ENCODE measurements around the gene TGFBRAP1. TPM values are rescaled to one million over a fixed set of nuclear protein-coding genes. Genes with fewer than 3 reads are reported as not detected.
A peak's percentile ranks its signal among the peaks of the same experiment; 100 is the strongest.

TGFBRAP1 gene
- polyA plus RNA-seq, 1 experiment: 7.9 TPM

DNA sequence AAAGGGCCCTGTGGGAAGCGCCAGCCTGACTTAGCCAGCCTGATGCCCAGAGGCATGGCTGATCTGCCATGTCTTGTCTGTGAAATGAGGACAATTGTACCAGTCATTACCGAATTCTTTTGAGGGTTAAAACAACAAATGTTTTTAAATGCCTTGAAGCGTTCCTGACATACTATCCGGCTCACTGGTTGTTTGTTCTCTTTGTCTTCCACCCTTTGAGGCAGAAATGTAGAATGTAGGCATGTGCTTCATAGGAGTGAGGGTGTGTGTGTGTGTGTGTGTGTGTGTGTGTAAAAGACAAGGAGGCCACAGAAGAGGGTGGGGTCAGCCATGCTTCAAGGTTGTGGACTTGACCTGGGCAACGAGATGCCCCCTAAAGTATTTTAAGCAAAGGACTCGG is 35.5 kb downstream of the TGFBRAP1 start:
- CTCF ChIA-PET: interaction anchor here (0.6 to 5.7 kb wide), 19 partner anchors 8 to 225 kb away, joined by 3 to 110 read pairs (median 6); no protein-coding TSS in a partner anchor
- H3K27me3 ChIP-seq (ENCODE audit: control insufficient read depth, insufficient read depth, low read length): no peaks in the 10 kb centered on the region
- H3K4me3 ChIP-seq (ENCODE audit: low read depth, low read length): no peak overlapping the region
- POLR2A ChIA-PET: no interaction called here
- TF ChIP-seq, protein P1, sequence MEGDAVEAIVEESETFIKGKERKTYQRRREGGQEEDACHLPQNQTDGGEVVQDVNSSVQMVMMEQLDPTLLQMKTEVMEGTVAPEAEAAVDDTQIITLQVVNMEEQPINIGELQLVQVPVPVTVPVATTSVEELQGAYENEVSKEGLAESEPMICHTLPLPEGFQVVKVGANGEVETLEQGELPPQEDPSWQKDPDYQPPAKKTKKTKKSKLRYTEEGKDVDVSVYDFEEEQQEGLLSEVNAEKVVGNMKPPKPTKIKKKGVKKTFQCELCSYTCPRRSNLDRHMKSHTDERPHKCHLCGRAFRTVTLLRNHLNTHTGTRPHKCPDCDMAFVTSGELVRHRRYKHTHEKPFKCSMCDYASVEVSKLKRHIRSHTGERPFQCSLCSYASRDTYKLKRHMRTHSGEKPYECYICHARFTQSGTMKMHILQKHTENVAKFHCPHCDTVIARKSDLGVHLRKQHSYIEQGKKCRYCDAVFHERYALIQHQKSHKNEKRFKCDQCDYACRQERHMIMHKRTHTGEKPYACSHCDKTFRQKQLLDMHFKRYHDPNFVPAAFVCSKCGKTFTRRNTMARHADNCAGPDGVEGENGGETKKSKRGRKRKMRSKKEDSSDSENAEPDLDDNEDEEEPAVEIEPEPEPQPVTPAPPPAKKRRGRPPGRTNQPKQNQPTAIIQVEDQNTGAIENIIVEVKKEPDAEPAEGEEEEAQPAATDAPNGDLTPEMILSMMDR (IDR thresholded peaks at IDR 0.05; ENCODE audit: low read depth, low read length): no peak
- DNase-seq (ENCODE audit: low read depth, low spot score): no peak
- no peak overlapping the region for H3K27ac ChIP-seq (ENCODE audit: low read depth, low read length)
- H3K9me3 ChIP-seq (ENCODE audit: control insufficient read depth, insufficient read depth, low read length): no peaks in the 10 kb centered on the region

DNA sequence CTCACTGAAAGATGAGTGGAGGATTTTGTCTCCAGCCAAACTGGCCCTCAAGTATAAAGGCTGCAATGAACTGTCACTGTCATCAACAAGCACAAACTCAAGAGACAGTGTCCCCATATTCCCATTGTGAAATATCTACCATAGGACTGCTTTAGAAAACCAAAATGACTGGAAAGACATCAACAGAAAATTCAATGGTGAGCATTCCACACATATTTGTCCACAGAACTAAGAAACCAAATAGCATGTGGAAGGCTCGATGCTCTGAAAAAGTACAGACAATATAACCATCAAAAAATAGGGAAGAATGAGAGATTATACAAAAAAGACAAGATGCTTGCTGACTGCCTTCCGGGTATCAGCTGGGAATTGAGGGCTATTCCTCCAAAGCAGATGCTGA is 37.6 kb downstream of the TGFBRAP1 start:
- Histone ChIP-seq H3K27me3 (ENCODE audit: control insufficient read depth, insufficient read depth, low read length) (no peaks in the 10 kb centered on the region), H3K4me3 (ENCODE audit: low read depth, low read length) (no peak overlapping the region), H3K27ac (ENCODE audit: low read depth, low read length) (no peak overlapping the region), H3K9me3 (ENCODE audit: control insufficient read depth, insufficient read depth, low read length) (no peaks in the 10 kb centered on the region)
- TF ChIP-seq, protein P1 (IDR thresholded peaks at IDR 0.05; ENCODE audit: low read depth, low read length): no peak
- DNase-seq (ENCODE audit: low read depth, low spot score): no peak
- ChIA-PET POLR2A (no interaction called here), CTCF (interaction anchor here (5.7 kb wide), 1 partner anchor 177 kb away, joined by 110 read pairs; no protein-coding TSS in a partner anchor)

DNA sequence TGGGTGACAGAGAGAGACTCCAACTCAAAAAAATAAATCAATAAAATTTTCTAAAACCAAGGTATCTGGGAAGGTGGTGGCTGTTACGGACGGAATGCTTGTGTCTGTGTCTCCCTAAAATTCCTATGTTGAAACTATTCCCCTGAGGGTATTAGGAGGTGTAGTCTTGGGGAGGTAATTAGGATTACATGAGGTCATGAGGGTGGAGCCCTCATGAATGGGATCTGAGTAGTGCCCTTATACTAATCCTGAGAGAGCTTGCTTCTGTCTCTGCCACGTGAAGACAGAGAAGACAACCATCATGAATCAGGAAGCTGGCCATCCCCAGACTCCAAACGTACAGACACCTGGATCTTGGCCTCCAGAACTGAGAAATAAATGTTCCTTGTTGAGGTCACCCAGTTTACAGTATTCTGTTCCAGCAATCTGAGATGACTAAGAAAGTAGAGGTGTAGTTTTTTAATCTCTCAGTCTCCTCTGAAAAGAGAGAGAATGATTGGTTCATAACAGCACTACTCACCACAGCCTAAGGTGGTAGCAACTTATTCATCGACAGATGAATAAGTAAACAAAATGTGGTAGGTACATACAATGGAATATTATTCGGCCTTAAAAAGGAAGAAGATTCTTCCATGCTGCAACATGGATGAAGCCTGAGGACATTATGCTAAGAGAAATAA is 38.4 kb downstream of the TGFBRAP1 start:
- no peaks in the 10 kb centered on the region for H3K27me3 ChIP-seq (ENCODE audit: control insufficient read depth, insufficient read depth, low read length)
- no peak overlapping the region for H3K27ac ChIP-seq (ENCODE audit: low read depth, low read length)
- TF ChIP-seq, protein P1 (IDR thresholded peaks at IDR 0.05; ENCODE audit: low read depth, low read length): no peak
- ChIA-PET POLR2A (no interaction called here), CTCF (interaction anchor here (0.6 kb wide), 1 partner anchor 92 kb away, joined by 5 read pairs; no protein-coding TSS in a partner anchor)
- DNase-seq (ENCODE audit: low read depth, low spot score): no peak
- H3K4me3 ChIP-seq (ENCODE audit: low read depth, low read length): no peak overlapping the region
- no peaks in the 10 kb centered on the region for H3K9me3 ChIP-seq (ENCODE audit: control insufficient read depth, insufficient read depth, low read length)

DNA sequence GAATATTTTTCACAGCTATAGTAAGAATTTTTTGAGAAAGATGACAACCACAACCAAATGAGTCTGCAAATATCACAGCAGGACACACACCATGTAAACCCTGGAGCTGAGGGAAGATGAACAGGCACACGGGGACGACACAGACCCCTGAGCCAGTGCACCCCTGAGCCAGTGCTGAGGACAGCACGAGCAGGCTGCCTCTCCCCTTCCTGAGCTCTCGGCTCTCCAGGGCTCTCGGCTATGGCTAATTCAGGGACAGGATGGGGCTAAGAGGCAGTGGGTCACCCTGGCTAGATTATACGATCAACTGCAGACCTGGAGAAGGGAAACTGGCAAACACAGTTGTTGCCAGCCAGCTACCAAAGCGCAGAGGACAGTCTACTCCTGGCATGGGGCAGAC is 41.4 kb downstream of the TGFBRAP1 start:
- H3K4me3 ChIP-seq (ENCODE audit: low read depth, low read length): no peak overlapping the region
- POLR2A ChIA-PET: interaction anchor here (0.5 kb wide), 1 partner anchor 233 kb away, joined by 3 read pairs; no protein-coding TSS in a partner anchor
- no peaks in the 10 kb centered on the region for H3K27me3 ChIP-seq (ENCODE audit: control insufficient read depth, insufficient read depth, low read length)
- DNase-seq (ENCODE audit: low read depth, low spot score): no peak
- no peaks in the 10 kb centered on the region for H3K9me3 ChIP-seq (ENCODE audit: control insufficient read depth, insufficient read depth, low read length)
- TF ChIP-seq, protein P1 (IDR thresholded peaks at IDR 0.05; ENCODE audit: low read depth, low read length): no peak
- CTCF ChIA-PET: interaction anchor here (0.6 to 1.7 kb wide), 13 partner anchors 9 to 262 kb away, joined by 3 to 6 read pairs (median 3); no protein-coding TSS in a partner anchor
- no peak overlapping the region for H3K27ac ChIP-seq (ENCODE audit: low read depth, low read length)

DNA sequence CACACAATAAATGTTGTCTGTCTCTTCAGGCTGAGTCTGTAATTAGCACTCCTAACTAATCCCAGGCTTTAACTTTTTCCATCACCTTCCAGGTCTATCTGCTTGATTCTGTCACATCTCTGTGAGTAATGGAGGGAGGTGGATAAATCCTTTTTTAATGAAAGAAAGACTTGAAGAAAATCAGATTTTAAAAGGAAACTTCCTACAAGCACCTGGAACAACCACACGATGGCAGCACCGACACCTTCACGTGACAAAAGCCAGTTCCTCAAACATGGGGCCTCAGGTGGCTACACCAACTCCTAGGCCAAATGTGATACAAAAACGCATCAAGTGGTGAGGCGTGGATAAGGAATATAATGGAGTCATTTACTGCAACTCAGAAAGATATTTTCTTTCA is 41.8 kb downstream of the TGFBRAP1 start:
- H3K4me3 ChIP-seq (ENCODE audit: low read depth, low read length): no peak overlapping the region
- DNase-seq (ENCODE audit: low read depth, low spot score): no peak

More for the DNA sequence above, 41.8 kb downstream of the TGFBRAP1 start:
- H3K9me3 ChIP-seq (ENCODE audit: control insufficient read depth, insufficient read depth, low read length): no peaks in the 10 kb centered on the region
- ChIA-PET CTCF (interaction anchor here (0.6 to 1.7 kb wide), 13 partner anchors 8 to 262 kb away, joined by 3 to 6 read pairs (median 3); no protein-coding TSS in a partner anchor), POLR2A (interaction anchor here (0.5 kb wide), 1 partner anchor 233 kb away, joined by 3 read pairs; no protein-coding TSS in a partner anchor)
- no peak overlapping the region for H3K27ac ChIP-seq (ENCODE audit: low read depth, low read length)
- H3K27me3 ChIP-seq (ENCODE audit: control insufficient read depth, insufficient read depth, low read length): no peaks in the 10 kb centered on the region
- TF ChIP-seq, protein P1 (IDR thresholded peaks at IDR 0.05; ENCODE audit: low read depth, low read length): peak; percentile 50

All from AG04450 (cell line).